Limb (tissue), 2 donors: ENCODE data around the gene UNC13B.
"Not testable (repeated sequence)": the region's sequence is repeated elsewhere in the genome, so short reads cannot be mapped to it uniquely, and the experiment has no call there.

Experiments
- DNase-seq, 2 donors: peaks; one replicate each; pipeline ENCODE4 v3.0.0-alpha.2; 2016; ENCODE audit errors: extremely low spot score in 2 of 2

Gene UNC13B

DNA sequence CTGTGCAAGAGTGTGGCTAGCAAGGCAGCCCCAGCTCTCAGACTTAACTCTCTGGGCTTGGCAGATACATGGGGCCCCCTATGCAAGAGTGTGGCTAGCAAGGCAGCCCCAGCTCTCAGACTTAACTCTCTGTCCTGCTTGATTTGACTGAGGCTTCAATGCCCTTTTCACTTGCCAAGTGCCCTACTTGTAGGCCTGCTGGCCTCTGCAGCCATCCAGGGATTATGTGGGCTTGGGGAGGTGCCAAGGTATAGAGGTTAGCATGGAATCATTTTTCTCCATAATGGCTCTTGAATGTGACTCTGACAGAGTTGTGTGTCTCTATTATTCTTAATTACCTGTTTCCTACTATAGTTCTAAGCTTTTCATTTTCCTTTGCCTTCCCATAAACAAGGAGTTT, 212.6 kb downstream of the UNC13B start:
- DNase-seq, result no peak

DNA sequence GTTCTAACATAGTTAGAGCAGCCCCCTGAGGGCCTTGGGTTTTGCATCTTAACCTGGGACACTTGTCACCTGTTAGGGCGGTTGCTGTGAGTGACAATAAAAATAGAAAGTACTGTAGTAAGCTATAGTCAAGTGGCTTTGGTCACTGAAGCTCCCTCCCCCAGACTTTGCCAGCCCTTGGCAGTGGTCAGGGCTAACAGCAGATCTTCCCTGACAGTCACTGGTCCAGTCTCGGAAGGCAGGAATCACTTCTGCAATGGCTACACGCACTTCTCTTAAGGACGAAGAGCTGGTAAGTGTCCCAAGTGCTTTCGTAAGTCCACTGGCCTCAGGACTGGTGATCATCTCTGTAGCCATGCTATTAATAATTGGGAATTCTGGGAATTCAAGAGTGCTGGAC, 213.1 kb downstream of the UNC13B start:
- DNase-seq, result no peak

DNA sequence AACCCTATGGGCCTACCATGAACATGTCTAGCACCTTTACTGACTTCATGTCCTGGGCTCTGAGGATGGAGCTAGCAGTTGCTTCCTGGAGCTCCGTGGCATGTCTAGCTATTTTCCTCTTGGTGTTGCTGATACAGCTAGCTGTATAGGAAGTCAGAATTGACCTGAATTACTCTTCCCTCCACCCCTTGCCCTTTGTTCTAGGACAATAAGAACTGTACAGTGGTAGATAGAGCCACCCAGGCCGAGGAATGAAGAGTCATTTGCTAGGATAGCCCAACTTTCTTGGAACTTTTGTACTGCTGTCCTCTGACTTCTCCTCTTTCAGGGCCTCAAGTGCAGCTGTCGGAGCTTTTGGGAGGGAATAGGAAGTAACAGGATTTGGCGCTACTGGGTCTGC, 218.2 kb downstream of the UNC13B start:
- no peak for DNase-seq

DNA sequence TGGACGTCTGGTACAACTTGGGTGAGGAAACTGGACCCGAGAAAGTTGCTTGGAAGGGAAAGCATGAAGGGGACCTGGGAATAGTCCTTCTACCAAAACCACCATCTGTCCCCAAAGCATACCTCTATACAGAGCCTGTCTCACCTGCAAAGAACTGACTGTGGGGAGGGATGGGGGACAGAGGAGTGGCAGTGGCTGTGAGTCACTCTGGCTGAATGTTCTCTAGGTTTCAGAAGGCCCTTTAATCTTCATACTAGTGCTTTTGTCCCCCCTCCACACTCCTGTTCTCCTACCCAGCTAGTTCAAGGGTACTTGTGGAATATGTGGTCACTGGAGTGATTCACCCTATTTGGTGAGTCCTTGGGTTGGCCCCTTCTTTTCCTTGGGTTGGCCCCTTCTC, 218.8 kb downstream of the UNC13B start:
- no peak for DNase-seq

DNA sequence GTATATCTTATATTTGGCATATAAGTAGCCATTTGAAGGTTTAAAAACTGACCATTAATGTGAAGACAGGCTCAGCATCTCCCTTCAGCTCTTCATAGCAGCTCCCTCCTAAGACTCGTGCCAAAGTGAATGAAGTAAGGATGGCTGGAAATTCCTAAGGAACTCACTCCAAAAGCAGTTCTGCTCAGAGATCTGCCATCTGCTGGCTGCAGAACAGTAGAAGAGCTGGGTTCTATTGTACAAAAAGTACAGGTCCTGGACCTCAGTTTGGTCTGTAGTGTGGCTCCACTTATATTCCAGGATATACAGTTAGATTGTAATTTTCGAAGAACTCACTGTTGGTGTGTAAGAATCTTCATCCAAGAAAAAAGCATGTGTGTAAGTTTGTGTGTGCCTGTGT, 223.2 kb downstream of the UNC13B start:
- peak in 1 of 2 donors; percentile 20 for DNase-seq

DNA sequence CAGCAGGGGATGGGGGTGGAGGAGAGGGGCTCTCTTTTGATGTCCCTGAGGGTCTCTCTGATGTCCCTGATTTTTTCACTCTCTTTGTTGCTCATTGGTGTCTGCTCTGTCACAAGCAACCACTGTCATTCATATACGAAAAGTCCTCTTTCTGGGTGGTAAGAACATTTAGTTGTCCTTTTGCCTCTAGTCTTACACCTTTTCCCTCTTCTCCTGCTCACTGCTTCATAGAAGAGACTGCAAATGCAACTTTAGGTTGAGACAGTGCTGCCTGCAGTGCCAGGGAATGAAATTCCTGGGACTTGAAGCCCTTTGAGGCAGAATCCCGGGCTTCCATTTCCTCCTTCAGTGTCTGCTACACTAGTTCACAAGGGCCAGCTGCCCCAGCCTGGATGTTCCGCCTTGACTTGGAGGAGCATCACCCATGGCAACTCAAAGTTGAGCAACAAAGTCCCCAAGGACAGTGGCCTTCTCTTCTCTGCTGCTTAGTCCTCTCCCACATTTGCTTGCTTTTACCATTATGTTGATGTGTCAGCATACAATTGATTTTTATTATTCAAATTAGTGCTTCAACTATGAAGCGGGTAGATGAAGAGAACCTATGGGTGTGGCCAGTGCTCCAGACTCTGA, 233.4 kb downstream of the UNC13B start:
- no peak for DNase-seq

DNA sequence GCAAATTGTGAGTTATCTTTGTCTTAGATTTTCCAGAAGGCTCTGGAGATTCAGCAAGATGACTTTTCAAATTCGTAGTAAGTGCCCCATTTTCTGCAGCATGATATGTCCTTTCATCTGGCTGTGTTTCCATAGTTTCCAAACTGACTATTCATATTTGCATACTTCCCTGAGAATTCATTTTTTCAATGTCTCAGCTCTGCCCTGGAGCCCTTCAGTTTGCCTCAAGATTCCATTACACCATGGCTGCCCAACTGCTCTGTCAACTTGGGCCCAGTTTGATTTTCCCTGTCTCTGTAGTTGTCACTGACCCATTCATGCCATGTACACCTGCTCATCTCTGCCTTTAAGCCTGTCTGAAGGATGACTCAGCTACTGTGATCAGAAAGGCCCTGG, 233.9 kb downstream of the UNC13B start:
- DNase-seq, result no peak

DNA sequence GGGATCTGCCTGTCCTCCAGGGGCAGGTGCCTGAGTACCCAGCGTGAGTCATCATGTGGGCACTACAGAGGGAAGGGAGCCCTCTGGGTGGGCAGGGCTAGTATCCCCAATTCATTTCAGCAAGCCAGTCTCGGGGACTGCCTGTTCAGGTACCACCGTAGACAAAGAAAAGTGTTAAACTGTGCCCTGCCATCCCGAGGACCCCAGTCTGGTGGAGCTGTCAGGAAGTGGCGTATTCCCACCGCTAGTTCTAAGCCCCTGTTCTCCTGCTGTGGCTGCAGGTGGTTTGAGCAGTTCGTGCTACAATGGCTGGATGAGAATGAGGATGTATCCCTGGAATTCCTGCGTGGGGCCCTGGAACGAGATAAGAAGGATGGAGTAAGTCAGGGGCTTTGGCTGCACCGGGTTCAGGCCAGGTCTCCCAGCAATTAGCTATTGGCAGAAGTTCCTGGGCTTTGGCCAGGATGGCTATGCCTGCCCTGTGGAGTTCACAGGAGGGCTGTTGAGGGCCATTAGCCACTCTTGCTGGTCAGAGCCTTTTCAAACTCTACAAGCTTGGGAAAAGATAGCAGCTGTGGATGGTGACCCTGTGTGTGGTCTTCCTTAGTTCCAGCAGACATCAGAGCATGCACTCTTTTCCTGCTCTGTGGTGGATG, 234.9 kb downstream of the UNC13B start:
- no peak for DNase-seq

DNA sequence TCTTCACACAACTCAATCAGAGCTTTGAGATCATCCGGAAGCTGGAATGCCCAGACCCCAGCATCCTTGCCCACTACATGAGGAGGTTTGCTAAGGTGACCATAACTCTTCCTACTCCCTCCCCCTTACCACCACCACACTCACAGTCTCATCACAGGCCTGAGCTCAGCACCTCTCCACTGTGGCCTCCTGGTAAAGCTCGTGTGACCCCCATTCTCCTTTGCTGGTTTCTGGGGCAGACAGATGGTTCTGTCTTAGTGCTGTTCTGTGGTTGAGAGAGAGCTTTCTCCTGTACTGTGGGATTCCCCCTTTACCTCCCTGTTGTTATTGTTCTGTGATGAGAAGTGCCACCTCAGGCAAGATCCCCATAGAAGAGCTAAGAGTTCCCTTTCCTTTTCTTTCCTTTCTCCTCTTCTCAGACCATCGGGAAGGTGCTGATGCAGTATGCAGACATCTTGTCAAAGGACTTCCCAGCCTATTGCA, 235.4 kb downstream of the UNC13B start:
- DNase-seq, result no peak

DNA sequence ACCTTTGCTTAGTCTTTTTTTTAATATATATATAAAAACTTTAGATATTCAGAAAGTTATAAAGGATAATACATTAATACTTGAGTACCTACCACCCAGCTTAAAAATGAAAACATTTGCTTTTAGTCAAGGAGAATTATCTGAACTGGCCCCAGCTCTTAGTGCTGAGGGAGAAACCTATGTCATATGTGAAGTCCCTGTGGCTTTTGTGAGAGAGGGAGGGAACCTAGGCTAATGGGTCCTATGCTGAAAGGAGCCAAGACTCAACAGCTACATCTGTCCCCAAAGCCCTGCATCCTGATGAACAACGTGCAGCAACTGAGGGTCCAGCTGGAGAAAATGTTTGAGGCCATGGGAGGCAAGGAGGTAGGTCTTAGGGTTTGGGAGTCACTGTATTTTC, 236.1 kb downstream of the UNC13B start:
- DNase-seq, result no peak

DNA sequence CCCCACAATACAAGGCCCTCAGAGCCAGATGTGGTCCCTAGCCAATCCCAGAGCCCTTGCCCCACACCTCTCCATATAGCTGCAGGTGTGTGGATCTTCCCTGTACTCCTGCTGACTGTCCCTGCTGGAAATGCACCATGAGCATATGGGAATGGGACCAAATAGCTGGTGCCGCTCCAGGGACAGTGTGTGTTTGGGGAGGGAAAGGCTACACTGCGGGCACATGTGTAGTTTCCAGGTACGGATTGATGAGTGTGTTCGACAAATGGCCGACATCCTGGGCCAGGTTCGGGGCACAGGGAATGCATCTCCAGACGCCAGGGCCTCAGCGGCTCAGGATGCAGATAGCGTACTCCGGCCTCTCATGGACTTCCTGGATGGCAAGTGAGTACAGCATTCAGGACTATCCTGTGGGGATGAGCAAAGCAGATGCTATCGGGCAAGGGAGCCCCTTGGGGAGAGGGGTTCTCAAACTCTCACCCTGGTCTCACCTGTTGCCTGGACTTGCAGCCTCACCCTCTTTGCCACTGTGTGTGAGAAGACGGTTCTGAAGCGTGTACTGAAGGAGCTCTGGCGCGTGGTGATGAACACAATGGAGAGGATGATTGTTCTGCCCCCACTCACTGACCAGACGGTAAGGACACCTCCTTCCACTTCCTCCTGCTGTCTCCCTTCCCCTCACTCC, 237.0 kb downstream of the UNC13B start:
- no peak for DNase-seq

DNA sequence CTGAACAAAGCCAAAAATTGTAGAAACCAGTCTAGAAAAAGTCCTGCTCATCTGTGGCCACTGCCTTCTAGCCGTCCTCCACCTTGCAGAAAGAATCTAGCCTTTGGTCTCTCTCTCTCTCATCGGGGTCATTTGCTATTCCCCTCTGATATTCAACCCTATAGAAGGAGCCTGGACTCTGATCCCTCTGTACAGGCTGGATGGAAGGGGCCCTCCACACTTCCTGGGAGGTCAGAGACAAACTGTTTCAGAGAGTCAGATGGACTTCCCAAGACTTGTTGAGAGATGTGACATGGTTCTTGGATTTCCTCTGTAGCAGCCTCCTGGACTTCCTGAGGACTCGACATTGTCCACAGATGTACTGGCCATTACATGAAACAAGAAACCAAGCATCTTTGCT, 243.1 kb downstream of the UNC13B start:
- DNase-seq, result no peak

DNA sequence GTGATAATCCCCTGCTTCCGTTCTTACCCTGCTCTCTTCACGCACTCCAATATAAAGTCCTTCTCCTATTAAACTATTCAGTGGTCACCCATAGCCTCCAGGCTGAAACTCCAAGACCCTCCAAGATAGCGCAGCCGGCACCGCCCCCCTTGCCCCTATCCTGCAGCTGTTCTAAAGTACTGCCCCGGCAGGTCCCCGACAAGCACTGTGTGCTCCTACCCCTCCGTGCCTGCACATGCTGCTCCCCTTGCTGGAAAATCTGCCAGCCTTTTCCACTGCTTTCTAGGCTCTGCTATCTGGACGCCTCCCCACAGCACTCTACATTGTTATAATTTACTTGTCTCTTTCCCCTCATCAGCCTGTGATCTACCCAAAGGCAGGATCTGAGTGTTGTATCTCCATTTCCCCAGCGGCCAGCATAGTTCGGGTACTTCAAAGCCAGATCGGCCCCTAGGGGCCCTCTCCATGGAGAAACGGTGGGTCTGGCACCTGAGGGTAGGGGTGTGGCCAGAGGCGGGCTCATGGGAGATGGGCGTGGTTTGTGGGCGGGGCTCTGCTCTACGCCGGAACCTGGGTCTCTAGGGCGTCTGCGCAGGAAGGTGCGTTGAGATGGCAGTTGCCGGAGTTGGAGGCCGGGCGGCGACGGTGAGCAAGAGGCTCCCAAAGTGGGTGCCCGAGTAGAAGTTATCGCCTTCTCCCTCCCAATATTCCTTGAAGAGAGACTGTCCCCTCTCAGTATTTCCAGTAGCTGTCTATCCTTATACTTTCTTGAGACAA, 244.6 kb downstream of the UNC13B start:
- peak in 1 of 2 donors; percentile 58 for DNase-seq

DNA sequence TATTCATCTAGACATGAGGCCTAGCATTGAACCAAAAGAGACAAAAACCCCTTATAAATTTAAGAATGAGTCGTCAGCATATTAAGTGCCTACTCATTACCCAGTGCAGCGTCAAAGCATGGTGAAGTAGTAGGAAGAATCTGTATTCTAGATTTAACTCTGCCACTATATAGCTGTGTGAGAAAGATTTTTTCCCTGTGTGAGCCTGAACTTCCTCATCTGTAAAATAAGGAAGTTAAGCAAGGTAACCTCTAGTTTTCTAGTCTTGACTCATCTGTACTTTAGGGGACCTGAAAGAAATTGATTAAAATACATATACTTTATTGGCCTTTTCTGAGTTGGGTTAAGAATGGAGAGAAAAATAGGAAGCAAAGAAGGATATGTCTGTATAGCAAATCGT, 246.0 kb downstream of the UNC13B start:
- no peak for DNase-seq

DNA sequence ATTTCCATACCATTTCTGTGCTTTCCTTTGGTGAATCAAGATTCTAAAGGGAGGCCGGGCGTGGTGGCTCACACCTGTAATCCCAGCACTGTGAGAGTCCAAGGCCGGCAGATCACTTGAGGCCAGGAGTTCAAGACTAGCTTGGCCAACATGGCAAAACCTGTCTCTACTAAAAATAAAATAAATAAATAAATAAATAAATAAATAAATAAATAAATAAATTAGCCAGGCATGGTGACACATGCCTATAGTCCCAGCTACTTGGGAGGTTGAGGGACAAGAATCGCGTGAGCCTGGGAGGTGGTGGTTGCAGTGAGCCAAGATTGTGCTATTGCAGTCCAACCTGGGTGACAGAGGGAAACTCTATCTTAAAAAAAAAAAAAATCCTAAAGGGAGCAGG, 247.6 kb downstream of the UNC13B start:
- DNase-seq, result not testable (repeated sequence)

DNA sequence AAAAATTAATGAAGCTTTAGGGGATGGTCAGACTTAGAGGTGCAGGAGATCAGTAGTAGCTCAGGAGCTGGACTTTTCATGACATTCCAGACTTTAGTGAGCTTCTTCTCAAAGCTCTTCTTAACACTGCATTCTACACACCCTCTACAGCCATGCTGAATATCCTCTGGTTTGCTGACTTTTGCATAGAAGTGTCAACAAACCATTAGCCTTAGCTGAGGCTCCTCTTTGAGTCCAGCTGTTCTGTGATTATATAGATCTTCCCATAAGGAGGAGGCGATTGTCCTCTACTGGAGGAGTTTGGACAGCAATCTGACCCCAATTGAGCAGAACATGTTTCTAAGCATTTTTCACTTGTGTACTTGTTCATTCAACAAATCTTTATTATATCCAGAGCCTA, 253.1 kb downstream of the UNC13B start:
- DNase-seq, result no peak

DNA sequence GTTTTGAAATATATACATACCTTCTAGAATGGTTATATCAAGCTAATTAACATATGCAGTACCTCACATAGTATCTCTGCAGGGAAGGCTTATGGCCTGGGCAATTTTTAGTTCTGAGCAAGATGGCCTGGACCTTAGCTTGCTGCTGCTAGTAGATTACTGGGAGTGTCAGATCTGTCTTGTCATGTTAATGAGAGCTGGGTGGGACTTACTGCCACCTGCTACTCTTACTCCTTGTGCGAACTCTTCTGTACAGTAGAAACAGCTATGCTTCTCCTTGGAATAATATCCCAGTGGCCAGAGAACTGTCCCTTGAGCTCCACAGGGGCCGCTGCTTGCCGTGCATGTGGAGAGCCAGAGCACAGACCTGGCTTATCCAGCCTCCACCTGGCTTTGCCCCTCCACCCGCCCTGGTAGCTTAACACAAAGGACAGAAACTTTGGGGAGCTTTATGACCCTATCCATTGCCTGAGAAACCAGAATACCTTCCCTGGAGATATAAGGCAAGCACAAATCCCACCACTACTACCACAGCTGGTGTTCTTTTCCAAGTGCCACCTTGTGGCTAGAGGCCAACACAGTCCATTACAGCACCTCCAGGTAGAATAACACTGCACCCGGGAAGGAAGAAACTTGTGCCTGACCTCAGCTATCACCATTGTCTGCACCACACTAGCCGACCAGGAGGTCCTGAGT, 253.7 kb downstream of the UNC13B start:
- no peak for DNase-seq

DNA sequence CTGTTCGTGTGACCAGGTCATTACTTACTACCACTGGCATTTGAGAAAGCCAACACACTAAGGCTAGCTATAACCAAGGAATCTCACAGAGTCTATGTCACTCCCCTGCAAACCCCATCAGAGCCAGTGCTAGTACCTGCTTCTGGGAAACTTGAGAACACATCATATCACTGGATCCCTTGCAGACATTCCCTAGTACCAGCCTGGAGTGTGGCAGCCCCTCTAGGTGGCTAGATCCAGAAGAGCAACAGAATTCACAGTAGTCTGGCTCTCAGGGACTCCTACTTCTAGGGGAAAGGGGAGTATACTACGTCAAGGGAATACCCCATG, 254.3 kb downstream of the UNC13B start:
- DNase-seq, result no peak

DNA sequence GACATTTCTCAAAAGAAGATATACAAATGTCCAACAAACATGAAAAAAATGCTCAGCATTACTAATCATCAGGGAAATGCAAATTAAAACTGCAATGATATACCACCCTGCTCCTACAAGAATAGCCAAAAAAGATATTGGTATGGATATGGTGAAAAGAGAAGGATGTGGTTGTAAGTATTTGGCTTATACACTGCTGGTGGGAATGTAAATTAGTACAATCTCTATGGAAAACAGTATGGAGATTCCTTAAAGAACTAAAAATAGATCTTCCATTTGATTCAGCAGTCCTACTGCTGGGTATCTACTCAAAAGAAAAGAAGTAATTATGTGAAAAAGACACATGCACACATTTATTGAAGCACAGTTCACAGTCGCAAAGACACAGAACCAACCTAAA, 260.5 kb downstream of the UNC13B start:
- no peak for DNase-seq

DNA sequence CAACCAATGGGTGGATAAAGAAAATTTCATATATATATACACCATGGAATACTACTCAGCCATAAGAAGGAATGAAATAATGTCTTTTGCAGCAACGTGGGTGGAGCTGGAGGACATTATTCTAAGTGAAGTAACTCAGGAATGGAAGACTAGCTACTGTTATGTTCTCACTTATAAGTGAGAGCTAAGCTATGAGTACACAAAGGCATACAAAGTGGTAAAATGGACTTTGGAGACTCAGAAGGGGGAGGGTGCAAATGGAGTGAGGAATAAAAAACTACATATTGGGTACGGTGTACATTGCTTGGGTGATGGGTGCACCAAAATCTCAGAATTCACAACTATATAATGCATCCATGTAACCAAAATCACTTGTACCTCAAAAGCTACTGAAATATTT, 260.9 kb downstream of the UNC13B start:
- no peak for DNase-seq

DNA sequence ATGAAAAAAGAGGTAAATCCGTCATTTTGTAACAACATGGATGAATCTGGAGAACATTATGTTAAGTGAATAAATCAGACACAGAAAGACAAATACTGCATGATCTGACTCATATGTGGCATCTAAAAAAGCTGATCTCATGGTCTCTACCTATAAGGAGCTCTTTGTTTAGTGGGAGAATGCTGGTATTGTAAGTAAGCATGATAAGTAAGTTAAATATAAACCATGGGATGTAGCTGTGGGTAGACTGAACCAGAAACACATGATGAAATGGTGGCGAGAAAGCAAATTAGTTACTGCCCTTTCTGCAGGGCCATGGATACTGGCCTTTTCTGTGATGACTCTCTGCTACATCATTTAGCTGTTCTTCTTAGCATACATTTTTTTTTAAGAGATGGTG, 261.7 kb downstream of the UNC13B start:
- no peak for DNase-seq
